DOHH2 (cell line): Measurements from ENCODE around the gene TMEM181.

Experiments
- H3F3A ChIP-seq: fragments of 200-600 bp; sonication (generic), shearing (Covaris generic); 2 replicates; pipeline ENCODE4 v1.6.0; 2016; ENCODE audit warnings: antibody characterized with exemption, mild to moderate bottlenecking; ENCODE audit not compliant: control insufficient read depth, insufficient read depth
- H3K27ac ChIP-seq: fragments of 200-600 bp; sonication (generic); 2 replicates; pipeline ENCODE4 v1.5.1; 2014; ENCODE audit warnings: low read depth, mild to moderate bottlenecking, low read length, moderate library complexity
- H3K27me3 ChIP-seq: fragments of 200-600 bp; sonication (generic); 2 replicates; pipeline ENCODE4 v1.6.1; 2014; ENCODE audit warnings: mild to moderate bottlenecking, low read length, mixed read lengths; ENCODE audit not compliant: control insufficient read depth
- H3K36me3 ChIP-seq: fragments of 200-600 bp; sonication (generic); 2 replicates; pipeline ENCODE4 v1.6.1; 2014; ENCODE audit warnings: mild to moderate bottlenecking, low read length, moderate library complexity, mixed read lengths; ENCODE audit not compliant: control insufficient read depth
- H3K4me1 ChIP-seq: fragments of 200-600 bp; sonication (generic); 2 replicates; pipeline ENCODE4 v1.6.1; 2014; ENCODE audit warnings: mild to moderate bottlenecking, low read length, mixed read lengths; ENCODE audit not compliant: control insufficient read depth
- H3K4me2 ChIP-seq: fragments of 200-600 bp; sonication (generic); 2 replicates; pipeline ENCODE4 v1.6.0; 2014; ENCODE audit warnings: mild to moderate bottlenecking, low read length, moderate library complexity
- H3K4me3 ChIP-seq: fragments of 200-600 bp; sonication (generic); 2 replicates; pipeline ENCODE4 v1.5.1; 2014; ENCODE audit warnings: mild to moderate bottlenecking, low read length, mixed read lengths
- H3K79me2 ChIP-seq: fragments of 200-600 bp; sonication (generic); 2 replicates; pipeline ENCODE4 v1.6.1; 2014; ENCODE audit warnings: mild to moderate bottlenecking, low read length, mixed read lengths; ENCODE audit not compliant: control insufficient read depth
- H3K9me2 ChIP-seq: fragments of 200-600 bp; sonication (generic); replicated peaks from 2 replicates; pipeline ENCODE4 v1.6.1; 2014; ENCODE audit warnings: mild to moderate bottlenecking, low read length, mixed read lengths; ENCODE audit not compliant: control insufficient read depth
- H3K9me3 ChIP-seq: fragments of 200-600 bp; sonication (generic); 2 replicates; pipeline ENCODE4 v1.6.1; 2014; ENCODE audit warnings: antibody characterized with exemption, low read length, mixed read lengths; ENCODE audit not compliant: control insufficient read depth, insufficient read depth
- H4K20me1 ChIP-seq: fragments of 200-600 bp; sonication (generic); 2 replicates; pipeline ENCODE4 v1.6.0; 2014; ENCODE audit warnings: low read depth, mild to moderate bottlenecking, antibody characterized with exemption, low read length, moderate library complexity; ENCODE audit not compliant: control insufficient read depth, insufficient read depth
- CTCF ChIP-seq: fragments of 200-600 bp; sonication (generic); IDR thresholded peaks from one replicate; pipeline ENCODE4 v1.5.1; 2014; ENCODE audit warnings: antibody characterized with exemption, mild to moderate bottlenecking, low read depth, low read length; ENCODE audit not compliant: poor library complexity, severe bottlenecking
- EZH2phosphoT487 ChIP-seq: fragments of 200-600 bp; sonication (generic); IDR thresholded peaks from 2 replicates; pipeline ENCODE4 v1.6.1; 2017; ENCODE audit warnings: borderline replicate concordance, mild to moderate bottlenecking, antibody characterized with exemption, low read length, moderate library complexity, mixed read lengths

TMEM181 gene

GRCh38 chr6:158633127-158633526 is 73.2 kb downstream of the TMEM181 start:
- Histone ChIP-seq H3K9me3 (no peaks in the 10 kb centered on the region), H3K27ac (no peak overlapping the region), H4K20me1 (no peaks in the 10 kb centered on the region), H3K36me3 (peaks cover 45% of the 10 kb centered on the region), H3K4me2 (no peak overlapping the region), H3F3A (peaks cover 7% of the 10 kb centered on the region; the same call in 1 of the 2 replicates), H3K9me2 (no peaks in the 10 kb centered on the region), H3K79me2 (no peaks in the 10 kb centered on the region), H3K4me1 (no peaks in the 10 kb centered on the region), H3K27me3 (no peaks in the 10 kb centered on the region), H3K4me3 (no peak overlapping the region)
- no peak for TF ChIP-seq CTCF
- TF ChIP-seq EZH2phosphoT487 = no peak

GRCh38 chr6:158634695-158635426 is 75.0 kb downstream of the TMEM181 start:
- Histone ChIP-seq H3K4me3 (no peak overlapping the region), H3K27ac (no peak overlapping the region), H3K79me2 (no peaks in the 10 kb centered on the region), H3K4me1 (no peaks in the 10 kb centered on the region), H3K9me2 (no peaks in the 10 kb centered on the region), H3K27me3 (no peaks in the 10 kb centered on the region), H3F3A (peaks cover 7% of the 10 kb centered on the region; the same call in 1 of the 2 replicates), H4K20me1 (no peaks in the 10 kb centered on the region), H3K9me3 (no peaks in the 10 kb centered on the region), H3K4me2 (no peak overlapping the region), H3K36me3 (peaks cover 45% of the 10 kb centered on the region)
- TF ChIP-seq CTCF (no peak), EZH2phosphoT487 (no peak)

GRCh38 chr6:158635427-158636073 is 75.7 kb downstream of the TMEM181 start:
- Histone ChIP-seq H3K9me2 (no peaks in the 10 kb centered on the region), H3F3A (peaks cover 7% of the 10 kb centered on the region; the same call in 1 of the 2 replicates), H3K4me1 (no peaks in the 10 kb centered on the region), H3K79me2 (no peaks in the 10 kb centered on the region), H3K27ac (no peak overlapping the region), H3K27me3 (no peaks in the 10 kb centered on the region), H3K36me3 (peaks cover 45% of the 10 kb centered on the region), H3K4me2 (no peak overlapping the region), H4K20me1 (no peaks in the 10 kb centered on the region), H3K9me3 (no peaks in the 10 kb centered on the region), H3K4me3 (no peak overlapping the region)
- TF ChIP-seq EZH2phosphoT487 (no peak), CTCF (no peak)
